DND-41 (cell line): ENCODE measurements around the gene FAIM.

Source experiments
- ATAC-seq: fragments of 200-7000 bp; cut with Tn5 transposase; 3 replicates; pipeline ENCODE4 v1.9.1; 2021; ENCODE audit warnings: low read depth; ENCODE audit not compliant: insufficient read depth
- DNase-seq: peaks from one replicate; pipeline ENCODE4 v3.0.0-alpha.2; 2020
- H2AFZ ChIP-seq: 2 replicates; pipeline ENCODE4 v1.6.0; 2012; ENCODE audit warnings: low read depth, low read length
- H3K27ac ChIP-seq: 2 replicates; pipeline ENCODE4 v1.5.1; 2012; ENCODE audit warnings: low read length, inconsistent platforms
- H3K27me3 ChIP-seq: fragments of 200-600 bp; sonication (generic); 2 replicates; pipeline ENCODE4 v1.6.0; 2012; ENCODE audit warnings: low read length, mild to moderate bottlenecking, inconsistent platforms; ENCODE audit not compliant: insufficient read depth, poor library complexity
- H3K36me3 ChIP-seq: 2 replicates; pipeline ENCODE4 v1.5.1; 2012; ENCODE audit warnings: low read length, inconsistent platforms; ENCODE audit not compliant: insufficient read depth
- H3K4me1 ChIP-seq: 2 replicates; pipeline ENCODE4 v1.5.1; 2012; ENCODE audit warnings: mild to moderate bottlenecking, low read length; ENCODE audit not compliant: insufficient read depth
- H3K4me2 ChIP-seq: 2 replicates; pipeline ENCODE4 v1.6.0; 2012; ENCODE audit warnings: mild to moderate bottlenecking, moderate library complexity, low read length, inconsistent platforms; ENCODE audit not compliant: insufficient read depth
- H3K4me3 ChIP-seq, 2 experiments: fragments of 200-600 bp in 1 of 2; shearing (Covaris generic) in 1 of 2; 2 replicates each; pipeline ENCODE4 v1.5.1; 2012 to 2016; ENCODE audit warnings: inconsistent platforms in 2 of 2, low read length in 2 of 2, mild to moderate bottlenecking in 2 of 2, low read depth in 1 of 2, moderate library complexity in 1 of 2
- H3K79me2 ChIP-seq: 2 replicates; pipeline ENCODE4 v1.6.0; 2012; ENCODE audit warnings: low read length, inconsistent platforms; ENCODE audit not compliant: insufficient read depth
- H3K9ac ChIP-seq: 2 replicates; pipeline ENCODE4 v1.6.0; 2012; ENCODE audit warnings: low read depth, mild to moderate bottlenecking, inconsistent platforms, low read length, moderate library complexity
- H3K9me3 ChIP-seq: 2 replicates; pipeline ENCODE4 v1.5.1; 2012; ENCODE audit warnings: low read length, moderate library complexity, mild to moderate bottlenecking, inconsistent platforms; ENCODE audit not compliant: insufficient read depth, severe bottlenecking
- H4K20me1 ChIP-seq: 2 replicates; pipeline ENCODE4 v1.6.0; 2012; ENCODE audit warnings: low read length; ENCODE audit not compliant: insufficient read depth
- EZH2 ChIP-seq: IDR thresholded peaks from 3 replicates; pipeline ENCODE4 v1.6.1; 2012; ENCODE audit warnings: borderline replicate concordance, low read depth, mild to moderate bottlenecking, moderate library complexity, low read length, inconsistent platforms; ENCODE audit not compliant: severe bottlenecking
- TF ChIP-seq, protein P1 (sequence below): IDR thresholded peaks from 2 replicates; pipeline ENCODE4 v1.5.1; 2012; ENCODE audit warnings: borderline replicate concordance, low read length, moderate library complexity, mild to moderate bottlenecking; ENCODE audit not compliant: poor library complexity, severe bottlenecking; ENCODE audit errors: extremely low read depth

The FAIM gene

DNA sequence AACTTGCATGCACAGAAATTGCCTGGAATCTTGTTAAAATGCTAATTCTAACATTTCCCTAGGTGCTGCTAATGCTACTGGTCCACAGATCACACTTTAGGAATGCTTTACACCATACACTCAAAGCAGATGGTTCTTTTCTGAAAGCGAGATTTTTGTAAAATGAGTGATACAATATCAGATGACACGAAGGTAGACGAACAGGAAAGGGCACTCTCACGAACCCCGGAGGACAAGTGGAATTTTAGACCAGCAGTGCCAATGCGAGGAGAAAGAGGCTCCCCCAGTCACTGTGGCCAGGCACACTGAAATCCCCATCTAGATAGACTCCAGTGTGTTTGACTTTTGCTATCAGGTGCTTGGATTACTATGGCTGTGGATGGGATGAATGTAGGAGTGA, 21.0 kb downstream of the FAIM start:
- ATAC-seq (no peak), DNase-seq (no peak)
- no peaks in the 10 kb centered on the region for H3K9me3 ChIP-seq
- H4K20me1 ChIP-seq, result no peaks in the 10 kb centered on the region
- H3K4me1 ChIP-seq, result no peaks in the 10 kb centered on the region
- no peak overlapping the region for H3K9ac ChIP-seq
- TF ChIP-seq EZH2, result no peak
- TF ChIP-seq, protein P1, sequence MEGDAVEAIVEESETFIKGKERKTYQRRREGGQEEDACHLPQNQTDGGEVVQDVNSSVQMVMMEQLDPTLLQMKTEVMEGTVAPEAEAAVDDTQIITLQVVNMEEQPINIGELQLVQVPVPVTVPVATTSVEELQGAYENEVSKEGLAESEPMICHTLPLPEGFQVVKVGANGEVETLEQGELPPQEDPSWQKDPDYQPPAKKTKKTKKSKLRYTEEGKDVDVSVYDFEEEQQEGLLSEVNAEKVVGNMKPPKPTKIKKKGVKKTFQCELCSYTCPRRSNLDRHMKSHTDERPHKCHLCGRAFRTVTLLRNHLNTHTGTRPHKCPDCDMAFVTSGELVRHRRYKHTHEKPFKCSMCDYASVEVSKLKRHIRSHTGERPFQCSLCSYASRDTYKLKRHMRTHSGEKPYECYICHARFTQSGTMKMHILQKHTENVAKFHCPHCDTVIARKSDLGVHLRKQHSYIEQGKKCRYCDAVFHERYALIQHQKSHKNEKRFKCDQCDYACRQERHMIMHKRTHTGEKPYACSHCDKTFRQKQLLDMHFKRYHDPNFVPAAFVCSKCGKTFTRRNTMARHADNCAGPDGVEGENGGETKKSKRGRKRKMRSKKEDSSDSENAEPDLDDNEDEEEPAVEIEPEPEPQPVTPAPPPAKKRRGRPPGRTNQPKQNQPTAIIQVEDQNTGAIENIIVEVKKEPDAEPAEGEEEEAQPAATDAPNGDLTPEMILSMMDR, result no peak
- no peak overlapping the region for H3K27ac ChIP-seq
- H2AFZ ChIP-seq, result no peak overlapping the region
- H3K79me2 ChIP-seq, result no peaks in the 10 kb centered on the region
- no peaks in the 10 kb centered on the region for H3K36me3 ChIP-seq
- H3K4me3 ChIP-seq, result no peak overlapping the region
- H3K4me2 ChIP-seq, result no peak overlapping the region
- no peaks in the 10 kb centered on the region for H3K27me3 ChIP-seq

DNA sequence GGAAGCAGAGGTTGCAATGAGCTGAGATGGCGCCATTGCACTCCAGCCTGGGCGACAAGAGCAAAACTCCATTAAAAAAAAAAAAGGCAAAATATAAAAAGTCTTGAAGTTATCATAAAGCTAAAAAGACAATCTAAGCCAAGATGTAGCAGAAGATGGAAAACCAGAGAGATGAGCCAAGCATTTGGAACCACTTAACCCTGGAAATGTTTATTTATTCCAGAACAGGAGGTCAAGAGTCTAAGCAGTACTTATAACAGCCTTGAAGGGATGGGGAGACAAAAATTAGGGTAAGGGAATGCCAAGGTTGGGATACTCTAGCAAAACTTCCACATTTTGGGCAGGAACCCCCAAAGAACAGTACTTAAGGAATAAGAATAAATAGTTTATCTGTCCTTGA, 30.1 kb downstream of the FAIM start:
- Histone ChIP-seq H3K9ac (no peak overlapping the region), H3K4me1 (no peaks in the 10 kb centered on the region), H3K79me2 (no peaks in the 10 kb centered on the region), H3K4me2 (no peak overlapping the region), H3K27ac (no peak overlapping the region), H3K4me3 (no peak overlapping the region), H2AFZ (no peak overlapping the region), H3K36me3 (no peaks in the 10 kb centered on the region), H3K9me3 (peaks cover 4% of the 10 kb centered on the region), H3K27me3 (no peaks in the 10 kb centered on the region), H4K20me1 (no peaks in the 10 kb centered on the region)
- DNase-seq (no peak), ATAC-seq (no peak)
- TF ChIP-seq, protein P1, result no peak
- TF ChIP-seq EZH2, result no peak

DNA sequence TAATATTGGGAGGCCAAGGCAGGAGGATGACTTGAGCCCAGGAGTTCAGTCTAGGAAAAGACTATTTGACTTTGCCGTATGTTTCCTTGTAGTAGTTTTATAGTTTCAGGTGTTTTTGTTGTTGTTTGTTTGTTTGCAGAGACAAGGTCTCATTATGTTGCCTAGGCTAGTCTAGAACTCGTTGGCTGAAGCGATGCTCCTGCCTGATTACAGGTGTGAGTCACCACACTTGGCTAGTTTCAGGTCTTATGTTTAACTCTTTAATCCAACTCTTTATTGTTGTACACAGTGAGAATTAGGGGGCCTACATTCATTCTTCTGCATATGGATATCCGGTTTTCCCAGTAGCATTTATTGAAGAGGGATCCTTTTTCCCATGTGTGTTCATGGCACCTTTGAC, 32.0 kb downstream of the FAIM start:
- no peak overlapping the region for H2AFZ ChIP-seq
- TF ChIP-seq, protein P1, result no peak
- TF ChIP-seq EZH2, result no peak
- H3K4me3 ChIP-seq, result no peak overlapping the region
- no peaks in the 10 kb centered on the region for H3K79me2 ChIP-seq
- H3K9me3 ChIP-seq, result peaks cover 4% of the 10 kb centered on the region
- no peaks in the 10 kb centered on the region for H3K27me3 ChIP-seq
- no peak overlapping the region for H3K27ac ChIP-seq
- DNase-seq, result no peak
- H3K4me2 ChIP-seq, result no peak overlapping the region
- H4K20me1 ChIP-seq, result no peaks in the 10 kb centered on the region
- no peaks in the 10 kb centered on the region for H3K36me3 ChIP-seq
- H3K9ac ChIP-seq, result no peak overlapping the region
- H3K4me1 ChIP-seq, result no peaks in the 10 kb centered on the region
- no peak for ATAC-seq
